ENCODE data around the gene RASGRF2.
"Not testable (repeated sequence)": the region's sequence is repeated elsewhere in the genome, so short reads cannot be mapped to it uniquely, and the experiment has no call there.

RASGRF2 gene

GRCh38 chr5:81077105-81077504, 116.9 kb downstream of the RASGRF2 start:
- DNase-seq: no peak

DNA sequence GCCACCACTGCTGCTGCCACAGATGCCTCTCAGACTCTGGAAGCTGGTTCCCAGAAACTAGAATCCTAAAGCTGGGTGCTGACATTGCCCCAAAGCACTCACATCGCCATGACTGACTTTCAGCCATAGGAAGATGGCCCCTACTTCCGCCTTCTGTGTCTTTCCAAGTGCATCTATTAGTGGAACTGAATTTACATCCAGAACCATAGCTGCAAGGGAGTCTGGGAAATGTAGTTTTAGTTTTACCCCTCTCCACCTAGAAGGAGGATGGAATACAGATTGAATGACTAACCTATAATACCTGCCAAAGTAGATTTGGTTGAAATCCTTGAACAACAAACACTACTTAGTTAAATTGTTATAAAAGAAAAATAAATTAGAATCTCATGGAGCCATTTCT, 118.8 kb downstream of the RASGRF2 start:
- no peak for DNase-seq

DNA sequence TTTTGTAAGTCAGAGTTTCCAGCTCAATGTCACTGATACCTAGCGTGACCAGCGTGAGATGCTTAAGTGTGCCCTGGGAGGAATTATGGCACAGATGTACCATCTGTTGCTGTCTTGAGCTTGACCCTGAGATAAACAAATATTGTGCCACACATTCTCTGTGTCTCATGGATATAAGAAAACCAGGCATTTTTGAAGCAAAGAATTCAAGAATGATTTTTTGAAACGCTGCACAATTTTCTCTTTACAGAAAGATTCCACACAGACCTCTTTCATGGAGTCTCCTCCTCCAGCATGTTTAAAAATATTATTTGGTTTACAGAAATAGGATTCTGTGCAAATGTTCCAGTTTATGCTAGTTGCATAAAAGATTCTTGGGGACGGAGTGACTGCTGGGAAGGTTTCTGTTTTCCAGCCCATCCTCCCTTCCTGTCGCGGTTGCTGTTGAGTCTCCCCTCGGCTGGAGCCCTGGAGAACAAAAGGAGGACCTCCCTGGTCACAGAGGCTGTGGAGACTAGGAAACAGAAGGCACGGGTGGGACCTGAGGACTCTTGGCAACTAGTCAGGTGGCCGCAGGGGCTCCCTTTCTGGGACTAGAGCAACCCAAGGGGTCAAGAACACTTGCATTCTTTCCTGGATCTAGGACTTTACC, 120.8 kb downstream of the RASGRF2 start:
- DNase-seq: no peak

DNA sequence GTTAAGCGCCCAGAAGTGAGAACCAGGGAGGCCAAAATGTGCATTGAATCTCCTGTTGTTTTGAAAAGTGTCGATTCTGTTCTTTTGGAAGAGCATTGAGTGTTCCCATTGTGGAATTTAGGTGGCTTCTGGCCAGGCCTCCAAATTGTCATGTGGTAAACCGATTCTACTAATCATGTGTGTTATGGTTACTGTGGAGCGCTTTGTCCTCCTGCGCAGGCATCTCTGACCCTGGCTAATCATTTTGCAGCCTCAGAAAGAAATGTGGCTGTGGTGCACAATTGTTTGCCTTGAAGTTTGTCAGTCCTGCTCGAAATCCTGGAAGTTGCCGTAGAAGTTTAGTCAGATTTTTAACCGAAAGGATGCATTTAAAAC, 121.3 kb downstream of the RASGRF2 start:
- no peak for DNase-seq

DNA sequence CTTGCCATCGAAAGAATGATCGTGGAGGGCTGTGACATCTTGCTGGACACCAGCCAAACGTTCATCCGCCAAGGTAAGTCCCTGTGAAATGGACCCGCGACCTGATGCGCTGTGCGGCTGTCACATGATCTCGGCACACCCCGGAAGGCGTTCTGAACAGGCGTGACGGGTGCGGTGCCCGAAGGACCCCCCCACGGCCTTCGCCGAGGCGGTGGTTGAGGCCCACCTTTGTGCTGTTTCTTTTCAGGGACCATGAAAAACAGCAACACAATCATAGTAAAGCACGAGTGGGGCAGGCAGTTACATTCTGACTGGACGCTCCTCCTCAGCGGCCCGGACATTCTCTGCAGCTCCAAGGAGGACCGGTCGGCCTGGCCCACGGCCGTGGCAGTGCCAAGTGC, 126.7 kb downstream of the RASGRF2 start:
- DNase-seq: no peak

DNA sequence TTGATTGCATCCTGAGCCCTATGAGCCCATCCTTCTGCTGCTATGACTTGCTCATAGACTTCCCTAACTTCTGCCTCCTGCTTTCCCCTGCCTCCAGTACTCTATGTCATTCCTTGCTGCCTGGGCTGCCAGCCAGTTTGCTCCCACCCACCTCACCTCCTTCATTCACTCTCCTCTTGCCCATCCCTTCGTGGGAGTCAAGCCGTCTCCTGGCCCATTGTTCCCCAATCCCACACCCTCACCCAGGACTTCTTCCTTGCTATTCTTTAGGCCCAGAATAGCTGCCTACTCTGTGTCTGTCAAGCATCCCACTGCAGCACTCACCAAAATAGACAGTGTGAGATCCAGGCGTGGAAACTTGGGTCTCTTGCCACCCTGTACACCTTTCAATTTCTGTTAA, 131.0 kb downstream of the RASGRF2 start:
- no peak for DNase-seq

- DNase-seq: no peak
Observed at GRCh38 chr5:81093536-81094196, 133.5 kb downstream of the RASGRF2 start.

DNA sequence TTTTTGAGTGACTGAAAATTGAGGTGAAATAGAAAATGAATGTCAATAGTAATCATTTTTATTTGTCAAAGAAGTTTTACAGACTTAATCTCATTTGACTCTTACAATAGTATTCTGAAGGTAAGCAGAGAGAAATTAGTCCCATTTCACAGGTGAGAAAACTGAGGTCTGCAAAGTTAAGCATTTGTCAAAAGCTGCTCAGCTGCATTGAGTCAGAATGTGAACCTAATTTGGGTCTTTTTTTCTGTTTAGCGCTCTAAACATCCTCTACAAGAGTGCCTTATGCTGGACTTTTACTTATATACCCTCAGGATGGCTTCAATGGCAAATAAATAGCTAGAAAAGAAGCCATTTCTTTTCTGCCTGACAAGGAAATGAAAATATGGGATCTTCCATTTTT, 135.7 kb downstream of the RASGRF2 start:
- no peak for DNase-seq

- no peak for DNase-seq
Observed at GRCh38 chr5:81097713-81098112, 137.6 kb downstream of the RASGRF2 start.

DNA sequence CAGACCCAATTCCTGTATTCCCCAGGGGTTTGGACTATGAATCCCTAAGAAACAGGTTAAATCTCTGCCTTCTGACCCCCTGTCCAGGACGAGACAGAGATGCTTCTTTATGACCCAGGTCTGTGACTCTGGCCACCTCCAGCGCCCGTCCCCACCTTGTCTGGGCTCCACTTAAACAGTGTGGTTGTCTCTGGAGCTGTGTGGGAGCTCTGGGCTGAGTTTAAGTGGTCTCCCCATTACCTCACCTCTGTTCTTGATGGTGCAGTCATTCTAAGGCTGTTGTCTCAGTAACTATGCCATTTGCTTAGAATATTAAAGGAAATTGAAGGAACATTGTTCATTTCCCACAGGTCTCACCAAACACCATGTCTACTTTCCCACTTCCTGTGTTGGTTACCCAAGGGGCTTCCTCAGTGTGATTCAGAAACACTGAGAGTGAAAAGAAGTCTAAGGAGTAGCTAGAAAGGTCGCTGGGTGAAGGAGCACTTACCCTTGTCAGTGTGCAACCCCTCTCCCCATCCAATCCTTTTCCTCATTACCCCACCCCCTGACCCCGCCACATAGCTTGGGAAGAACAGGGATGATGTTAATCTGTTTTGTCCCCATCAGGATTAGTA, 145.2 kb downstream of the RASGRF2 start:
- DNase-seq: no peak

- no peak for DNase-seq
Observed at GRCh38 chr5:81115261-81115660, 155.1 kb downstream of the RASGRF2 start.

GRCh38 chr5:81117566-81117965, 157.4 kb downstream of the RASGRF2 start:
- no peak for DNase-seq

DNA sequence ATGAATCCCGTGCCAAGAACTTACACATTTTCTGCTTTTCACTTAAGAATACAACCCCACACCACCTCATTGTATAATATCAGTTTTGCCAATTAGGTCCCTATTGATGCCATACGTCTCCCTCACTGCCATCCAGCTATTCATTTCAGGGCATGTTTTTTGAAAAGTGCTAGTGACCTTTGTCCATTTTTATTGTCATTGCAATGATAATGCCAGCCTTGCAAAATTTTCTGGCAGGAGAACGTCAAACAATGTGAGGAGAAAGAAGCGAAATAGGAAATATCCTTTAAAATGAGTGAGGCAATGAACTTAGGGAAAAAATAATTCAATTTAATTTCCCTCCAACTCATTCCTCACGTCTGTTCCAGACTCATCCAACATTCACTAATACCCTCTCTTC, 161.1 kb downstream of the RASGRF2 start:
- no peak for DNase-seq

DNA sequence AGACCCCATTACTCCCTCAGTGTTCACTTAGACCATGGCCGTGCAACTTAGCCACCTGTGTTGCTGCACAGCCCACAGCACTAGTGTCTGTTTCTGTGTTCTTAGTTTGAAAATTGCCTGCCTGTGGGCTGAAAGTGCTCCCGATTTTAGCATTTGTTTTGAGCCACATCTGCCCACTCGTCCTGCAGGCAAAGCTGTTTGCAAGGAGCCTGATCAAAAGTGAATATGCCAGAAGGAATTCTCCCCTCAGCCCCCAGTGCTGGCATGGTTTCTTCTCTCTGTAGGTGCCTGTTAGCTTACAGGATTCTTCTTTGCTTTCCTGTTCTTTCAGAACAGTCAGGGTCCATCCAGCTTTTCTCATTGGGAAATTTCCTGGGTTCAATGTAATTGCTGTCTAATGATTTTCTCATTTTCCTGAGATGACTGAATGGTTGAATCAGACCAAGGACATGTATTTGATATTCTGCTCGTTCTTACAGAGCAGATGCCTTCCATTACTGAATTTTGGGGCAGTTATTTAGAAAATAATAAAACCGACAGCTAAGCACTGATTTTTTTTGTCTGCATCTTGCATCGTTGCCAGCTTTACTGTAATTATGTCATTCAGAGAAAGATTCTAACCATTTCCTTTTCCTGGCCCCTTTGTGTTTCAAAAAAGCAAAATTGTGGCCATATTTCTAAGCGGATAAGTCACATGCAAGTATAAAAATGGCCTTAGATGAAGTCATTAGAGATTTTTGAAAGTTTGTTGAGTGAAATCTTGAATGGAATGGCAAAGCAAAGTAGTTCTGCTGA, 161.9 kb downstream of the RASGRF2 start:
- DNase-seq: no peak

DNA sequence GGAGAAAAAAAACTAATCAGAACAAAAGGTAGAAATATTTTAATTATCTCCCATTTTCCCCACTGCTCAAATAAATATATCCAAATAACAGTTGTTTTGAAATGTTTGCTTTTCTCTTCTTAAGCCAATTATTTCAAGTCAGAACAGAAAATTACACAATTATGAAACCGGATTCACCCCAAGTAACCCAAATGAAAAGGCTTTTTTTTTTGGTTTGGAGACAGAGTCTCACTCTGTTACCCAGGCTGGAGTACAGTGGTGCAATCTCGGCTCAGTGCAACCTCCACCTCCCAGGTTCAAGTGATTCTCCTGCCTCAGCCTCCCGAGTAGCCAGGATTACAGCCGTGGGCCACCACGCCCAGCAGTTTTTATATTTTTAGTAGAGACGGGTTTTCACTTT, 164.5 kb downstream of the RASGRF2 start:
- not testable (repeated sequence) for DNase-seq

DNA sequence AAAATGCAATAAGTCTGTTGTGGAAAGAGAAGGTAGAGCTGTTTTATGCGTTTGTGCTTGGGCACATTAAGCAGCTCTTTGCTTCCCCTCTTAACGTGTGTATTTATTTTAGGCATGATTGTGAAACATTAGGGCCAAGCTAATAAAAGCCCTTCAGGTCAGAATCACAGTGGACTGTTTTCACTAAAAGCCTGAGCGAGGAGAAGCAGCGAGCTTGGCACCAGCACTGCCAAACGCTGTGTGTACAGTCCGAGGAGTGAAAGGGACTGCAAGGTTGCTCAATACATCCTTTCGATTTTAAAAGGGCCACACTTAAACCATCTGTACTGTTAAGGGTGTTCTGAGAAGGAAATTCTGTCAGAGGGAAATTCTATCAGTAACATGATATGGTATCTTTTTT, 165.8 kb downstream of the RASGRF2 start:
- no peak for DNase-seq

- no peak for DNase-seq
Observed at GRCh38 chr5:81128416-81128815, 168.3 kb downstream of the RASGRF2 start.

GRCh38 chr5:81132381-81132780, 172.2 kb downstream of the RASGRF2 start:
- DNase-seq: no peak

GRCh38 chr5:81134066-81134465, 173.9 kb downstream of the RASGRF2 start:
- no peak for DNase-seq

DNA sequence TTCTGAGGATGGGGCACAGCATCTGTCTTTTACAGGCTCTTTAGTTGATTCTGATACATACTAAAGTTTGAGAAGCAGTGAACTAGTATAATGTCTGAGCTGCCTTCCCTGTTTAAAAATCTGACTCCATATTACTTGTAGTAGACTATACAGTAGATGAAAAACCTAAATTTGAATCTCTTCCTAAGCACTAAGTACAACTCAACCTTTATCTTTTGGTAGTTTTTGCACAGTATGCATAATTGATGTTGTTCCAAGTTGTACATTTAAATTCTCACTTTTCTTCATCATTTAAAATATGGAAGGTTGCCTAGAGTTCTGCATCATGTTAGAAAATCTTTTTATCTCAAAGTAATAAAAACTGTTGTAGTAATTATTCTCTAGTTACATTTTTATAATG, 174.4 kb downstream of the RASGRF2 start:
- DNase-seq: no peak

GRCh38 chr5:81136557-81136956, 176.4 kb downstream of the RASGRF2 start:
- no peak for DNase-seq

DNA sequence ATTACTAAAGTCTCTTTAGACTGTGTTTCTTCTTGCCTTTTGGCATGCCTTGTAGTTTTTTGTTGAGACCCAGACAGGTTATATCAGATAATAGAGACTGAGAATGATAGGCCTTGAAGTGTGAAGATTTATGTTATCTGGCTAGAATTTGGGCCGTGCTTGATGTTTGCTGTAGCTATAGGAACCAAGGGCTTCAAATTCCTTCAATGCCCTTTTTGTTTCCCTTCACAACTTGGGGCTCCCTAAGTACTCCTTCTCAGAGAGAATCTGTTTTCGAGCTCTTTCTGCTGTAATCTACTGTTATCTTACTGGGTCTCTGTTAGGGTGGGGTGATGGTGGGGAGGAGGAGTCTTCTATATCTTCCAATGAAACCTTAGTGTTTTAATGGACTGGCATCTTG, 177.7 kb downstream of the RASGRF2 start:
- DNase-seq: no peak

DNA sequence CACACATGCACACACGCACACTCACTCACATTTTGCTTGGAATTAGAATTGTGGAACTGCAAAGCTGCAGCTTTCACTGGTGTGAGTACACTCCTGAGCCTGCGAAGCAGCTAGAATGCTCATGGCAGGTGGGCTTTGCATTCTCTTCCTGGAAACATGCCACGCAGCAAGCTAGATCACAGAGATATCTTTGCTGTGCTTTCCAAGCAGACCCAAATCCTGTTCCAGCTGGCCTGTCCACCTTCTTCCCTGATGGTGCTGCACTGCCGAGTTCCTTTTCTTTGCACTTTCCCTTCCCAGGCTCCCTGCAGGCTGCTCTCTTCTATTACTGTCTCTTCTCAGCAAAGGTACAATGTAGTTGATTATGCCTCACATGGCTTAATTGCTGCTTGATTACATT, 180.3 kb downstream of the RASGRF2 start:
- no peak for DNase-seq

DNA sequence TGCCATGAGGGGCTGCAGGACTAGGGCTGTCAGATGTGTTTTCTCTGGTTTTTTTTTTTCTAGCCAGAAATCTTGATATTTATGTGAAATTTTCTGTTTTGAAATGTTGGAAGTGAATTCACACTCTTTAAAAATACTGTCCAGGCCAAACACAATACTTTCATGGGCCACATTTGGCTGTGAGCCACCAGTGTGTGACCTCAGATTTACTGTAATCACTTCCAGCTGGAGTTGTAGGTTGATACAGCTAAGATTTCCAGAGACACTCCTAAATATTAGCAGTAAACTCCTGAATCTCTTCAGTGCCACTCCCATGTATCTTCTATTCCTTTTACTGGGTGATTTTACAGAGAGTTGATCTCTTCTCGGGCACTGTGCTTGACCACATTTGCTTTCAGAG, 180.8 kb downstream of the RASGRF2 start:
- no peak for DNase-seq
